OCI-LY7 (cell line): ENCODE measurements around the gene STK16.

Source experiments
- CTCF ChIP-seq: fragments of 200-600 bp; sonication (generic); conservative IDR thresholded peaks from 2 replicates; pipeline ENCODE4 v1.5.1; 2014; ENCODE audit warnings: mild to moderate bottlenecking, antibody characterized with exemption, low read length, moderate library complexity, mixed read lengths
- EZH2phosphoT487 ChIP-seq: fragments of 200-600 bp; sonication (generic); IDR thresholded peaks from 2 replicates; pipeline ENCODE4 v1.6.1; 2018; ENCODE audit warnings: low read depth, borderline replicate concordance, mild to moderate bottlenecking, mixed run types, antibody characterized with exemption, low read length, moderate library complexity, mixed read lengths

GRCh38 chr2:219248845-219249202 is 3.5 kb downstream of the STK16 start:
- TF ChIP-seq CTCF (no peak), EZH2phosphoT487 (no peak)
